K562 (cell line): ENCODE results near the gene UBE2V1. TPM values are rescaled to one million over a fixed set of nuclear protein-coding genes. Genes with fewer than 3 reads are reported as not detected.
A peak's percentile ranks its signal among the peaks of the same experiment; 100 is the strongest.

Experiments used
- CBX3 ChIP-seq, 2 experiments: IDR thresholded peaks; 1 replicate in 1 of 2; 2 replicates in 1 of 2; pipeline ENCODE4 v1.6.1; 2012; ENCODE audit warnings: inconsistent platforms in 2 of 2, low read length in 2 of 2, borderline replicate concordance in 1 of 2, control low read depth in 1 of 2
- EGR1 ChIP-seq: fragments of 450-650 bp; conservative IDR thresholded peaks from 2 replicates; pipeline ENCODE4 v1.6.1; 2017; ENCODE audit warnings: mild to moderate bottlenecking
- ETV1 ChIP-seq: fragments of 450-650 bp; conservative IDR thresholded peaks from 2 replicates; pipeline ENCODE4 v1.6.1; 2016; ENCODE audit warnings: missing genetic modification characterization, control low read depth, low read depth, missing compliant biosample characterization
- SOX6 ChIP-seq: fragments of 450-650 bp; IDR thresholded peaks from 2 replicates; pipeline ENCODE4 v1.6.1; 2014; ENCODE audit warnings: mild to moderate bottlenecking
- SRSF9 ChIP-seq: fragments of 200-400 bp; formaldehyde crosslinking; IDR thresholded peaks from 2 replicates; pipeline ENCODE4 v1.6.1; 2017; ENCODE audit warnings: low read depth, low read length, borderline replicate concordance
- TRIM24 ChIP-seq, 2 experiments: fragments of 450-650 bp; IDR thresholded peaks; 2 replicates each; pipeline ENCODE4 v1.6.1; 2016
- ZBTB7A ChIP-seq: IDR thresholded peaks from 2 replicates; pipeline ENCODE4 v1.6.1; 2011; ENCODE audit warnings: low read depth, mild to moderate bottlenecking, low read length, moderate library complexity, borderline replicate concordance; ENCODE audit not compliant: control insufficient read depth
- ZNF311 ChIP-seq: fragments of 250-450 bp; sonication (Bioruptor Pico); IDR thresholded peaks from 2 replicates; pipeline ENCODE4 v1.4.0; 2020; ENCODE audit warnings: mild to moderate bottlenecking, moderate library complexity
- ZNF584 ChIP-seq: fragments of 200-800 bp; sonication (Bioruptor generic); IDR thresholded peaks from 2 replicates; pipeline ENCODE4 v1.6.1; 2016; ENCODE audit warnings: low read depth, mild to moderate bottlenecking, missing genetic modification characterization, missing compliant biosample characterization
- ZNF668 ChIP-seq: fragments of 250-450 bp; sonication (Bioruptor Pico); IDR thresholded peaks from 2 replicates; pipeline ENCODE4 v1.8.0; 2022; ENCODE audit warnings: mild to moderate bottlenecking, inconsistent platforms
- polyA plus RNA-seq, 8 experiments: library from polyadenylated mRNA; depleted of rRNA in 4 of 8; stranded (reverse) in 5 of 8; unstranded in 3 of 8; fragments of >200 nt; fragmentation: Nextera tagmentation in 2 of 8; fragmentation: Illumina TruSeq in 1 of 8; extraction: Ambion mirVana in 2 of 8; extraction: Trizol in 1 of 8; gene quantifications; 2 replicates each; pipeline versions ENCODE4 v1.2.1 to v1.2.3, GENCODE V29; 2011 to 2014; ENCODE audit warnings: inconsistent platforms in 1 of 8, missing spikeins in 1 of 8
- total RNA-seq, 7 experiments: library from RNA; depleted of rRNA in 6 of 7; stranded (reverse); fragments of >200 nt in 6 of 7; fragmentation: Illumina TruSeq in 2 of 7; extraction: Trizol in 2 of 7; gene quantifications; 2 replicates each; pipeline versions ENCODE4 v1.2.1 to v1.2.3, GENCODE V29; 2011 to 2021; ENCODE audit warnings: low replicate concordance in 1 of 7
- TF ChIP-seq, protein P1 (sequence below): fragments of 450-650 bp; IDR thresholded peaks from 2 replicates; pipeline ENCODE4 v1.6.1; 2016; ENCODE audit warnings: mild to moderate bottlenecking, moderate library complexity
- TF ChIP-seq, protein P2 (sequence below), 3 experiments: fragments of 200-800 bp in 1 of 3; sonication (Bioruptor generic) in 1 of 3; sonication (generic) in 1 of 3; formaldehyde crosslinking in 1 of 3; IDR thresholded peaks; 2 replicates each; pipeline versions ENCODE4 v1.6.1 to v1.8.0; 2016 to 2022; ENCODE audit warnings: mild to moderate bottlenecking in 2 of 3, missing compliant biosample characterization in 2 of 3, missing genetic modification characterization in 2 of 3, missing genetic modification reagents in 1 of 3

UBE2V1 gene
- total and polyA plus RNA-seq, 9 of the 15 experiments (the other 6 are each of a cell fraction or from before 2014, with no cell fraction given), result 93.0 to 357 (median 119) TPM

DNA sequence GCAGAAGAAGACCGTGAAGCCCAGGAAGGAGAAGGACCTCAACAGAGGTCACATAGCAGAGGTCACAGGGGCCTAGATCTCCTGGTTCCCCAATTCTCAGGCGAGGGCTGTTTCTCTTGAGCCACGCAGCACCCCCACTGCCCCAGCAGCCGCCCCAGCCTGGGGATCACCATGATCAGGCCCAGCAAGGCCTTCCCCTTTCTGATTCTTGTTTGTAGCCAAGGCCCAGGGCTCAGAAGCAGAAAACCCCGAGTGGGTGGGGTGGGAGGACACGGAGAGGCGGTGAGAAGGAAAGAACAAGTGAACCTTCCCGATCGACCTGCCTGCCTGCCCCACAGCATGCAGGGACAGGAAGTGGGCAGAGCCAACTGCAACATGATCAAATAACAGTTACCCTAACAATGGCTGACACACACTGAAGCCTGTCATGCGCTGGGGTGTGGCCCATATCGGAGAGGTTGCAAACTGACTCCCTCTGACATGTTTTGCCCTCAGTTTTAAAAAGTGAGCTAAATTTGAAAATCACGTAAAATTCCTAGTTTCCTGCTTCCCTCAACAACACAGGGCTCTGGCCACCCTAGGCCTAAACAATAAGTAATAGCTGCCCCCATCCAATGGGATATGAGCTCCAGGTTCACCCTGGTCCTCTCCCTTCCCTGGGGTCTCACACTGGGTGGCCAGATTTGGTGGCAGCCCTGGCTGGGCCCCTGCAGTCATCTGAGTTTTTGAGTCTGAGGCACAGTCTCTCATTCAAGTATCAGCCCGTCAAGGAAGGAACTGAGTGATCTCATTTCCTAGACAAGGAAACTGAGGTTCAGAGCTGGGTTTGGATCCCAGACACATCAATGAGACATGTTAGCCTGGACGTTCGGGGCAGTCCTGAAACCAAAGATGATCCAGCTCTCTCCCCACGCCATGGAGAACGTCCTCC lies 34.0 kb upstream of the UBE2V1 start (continued):
- TF ChIP-seq, protein P1, sequence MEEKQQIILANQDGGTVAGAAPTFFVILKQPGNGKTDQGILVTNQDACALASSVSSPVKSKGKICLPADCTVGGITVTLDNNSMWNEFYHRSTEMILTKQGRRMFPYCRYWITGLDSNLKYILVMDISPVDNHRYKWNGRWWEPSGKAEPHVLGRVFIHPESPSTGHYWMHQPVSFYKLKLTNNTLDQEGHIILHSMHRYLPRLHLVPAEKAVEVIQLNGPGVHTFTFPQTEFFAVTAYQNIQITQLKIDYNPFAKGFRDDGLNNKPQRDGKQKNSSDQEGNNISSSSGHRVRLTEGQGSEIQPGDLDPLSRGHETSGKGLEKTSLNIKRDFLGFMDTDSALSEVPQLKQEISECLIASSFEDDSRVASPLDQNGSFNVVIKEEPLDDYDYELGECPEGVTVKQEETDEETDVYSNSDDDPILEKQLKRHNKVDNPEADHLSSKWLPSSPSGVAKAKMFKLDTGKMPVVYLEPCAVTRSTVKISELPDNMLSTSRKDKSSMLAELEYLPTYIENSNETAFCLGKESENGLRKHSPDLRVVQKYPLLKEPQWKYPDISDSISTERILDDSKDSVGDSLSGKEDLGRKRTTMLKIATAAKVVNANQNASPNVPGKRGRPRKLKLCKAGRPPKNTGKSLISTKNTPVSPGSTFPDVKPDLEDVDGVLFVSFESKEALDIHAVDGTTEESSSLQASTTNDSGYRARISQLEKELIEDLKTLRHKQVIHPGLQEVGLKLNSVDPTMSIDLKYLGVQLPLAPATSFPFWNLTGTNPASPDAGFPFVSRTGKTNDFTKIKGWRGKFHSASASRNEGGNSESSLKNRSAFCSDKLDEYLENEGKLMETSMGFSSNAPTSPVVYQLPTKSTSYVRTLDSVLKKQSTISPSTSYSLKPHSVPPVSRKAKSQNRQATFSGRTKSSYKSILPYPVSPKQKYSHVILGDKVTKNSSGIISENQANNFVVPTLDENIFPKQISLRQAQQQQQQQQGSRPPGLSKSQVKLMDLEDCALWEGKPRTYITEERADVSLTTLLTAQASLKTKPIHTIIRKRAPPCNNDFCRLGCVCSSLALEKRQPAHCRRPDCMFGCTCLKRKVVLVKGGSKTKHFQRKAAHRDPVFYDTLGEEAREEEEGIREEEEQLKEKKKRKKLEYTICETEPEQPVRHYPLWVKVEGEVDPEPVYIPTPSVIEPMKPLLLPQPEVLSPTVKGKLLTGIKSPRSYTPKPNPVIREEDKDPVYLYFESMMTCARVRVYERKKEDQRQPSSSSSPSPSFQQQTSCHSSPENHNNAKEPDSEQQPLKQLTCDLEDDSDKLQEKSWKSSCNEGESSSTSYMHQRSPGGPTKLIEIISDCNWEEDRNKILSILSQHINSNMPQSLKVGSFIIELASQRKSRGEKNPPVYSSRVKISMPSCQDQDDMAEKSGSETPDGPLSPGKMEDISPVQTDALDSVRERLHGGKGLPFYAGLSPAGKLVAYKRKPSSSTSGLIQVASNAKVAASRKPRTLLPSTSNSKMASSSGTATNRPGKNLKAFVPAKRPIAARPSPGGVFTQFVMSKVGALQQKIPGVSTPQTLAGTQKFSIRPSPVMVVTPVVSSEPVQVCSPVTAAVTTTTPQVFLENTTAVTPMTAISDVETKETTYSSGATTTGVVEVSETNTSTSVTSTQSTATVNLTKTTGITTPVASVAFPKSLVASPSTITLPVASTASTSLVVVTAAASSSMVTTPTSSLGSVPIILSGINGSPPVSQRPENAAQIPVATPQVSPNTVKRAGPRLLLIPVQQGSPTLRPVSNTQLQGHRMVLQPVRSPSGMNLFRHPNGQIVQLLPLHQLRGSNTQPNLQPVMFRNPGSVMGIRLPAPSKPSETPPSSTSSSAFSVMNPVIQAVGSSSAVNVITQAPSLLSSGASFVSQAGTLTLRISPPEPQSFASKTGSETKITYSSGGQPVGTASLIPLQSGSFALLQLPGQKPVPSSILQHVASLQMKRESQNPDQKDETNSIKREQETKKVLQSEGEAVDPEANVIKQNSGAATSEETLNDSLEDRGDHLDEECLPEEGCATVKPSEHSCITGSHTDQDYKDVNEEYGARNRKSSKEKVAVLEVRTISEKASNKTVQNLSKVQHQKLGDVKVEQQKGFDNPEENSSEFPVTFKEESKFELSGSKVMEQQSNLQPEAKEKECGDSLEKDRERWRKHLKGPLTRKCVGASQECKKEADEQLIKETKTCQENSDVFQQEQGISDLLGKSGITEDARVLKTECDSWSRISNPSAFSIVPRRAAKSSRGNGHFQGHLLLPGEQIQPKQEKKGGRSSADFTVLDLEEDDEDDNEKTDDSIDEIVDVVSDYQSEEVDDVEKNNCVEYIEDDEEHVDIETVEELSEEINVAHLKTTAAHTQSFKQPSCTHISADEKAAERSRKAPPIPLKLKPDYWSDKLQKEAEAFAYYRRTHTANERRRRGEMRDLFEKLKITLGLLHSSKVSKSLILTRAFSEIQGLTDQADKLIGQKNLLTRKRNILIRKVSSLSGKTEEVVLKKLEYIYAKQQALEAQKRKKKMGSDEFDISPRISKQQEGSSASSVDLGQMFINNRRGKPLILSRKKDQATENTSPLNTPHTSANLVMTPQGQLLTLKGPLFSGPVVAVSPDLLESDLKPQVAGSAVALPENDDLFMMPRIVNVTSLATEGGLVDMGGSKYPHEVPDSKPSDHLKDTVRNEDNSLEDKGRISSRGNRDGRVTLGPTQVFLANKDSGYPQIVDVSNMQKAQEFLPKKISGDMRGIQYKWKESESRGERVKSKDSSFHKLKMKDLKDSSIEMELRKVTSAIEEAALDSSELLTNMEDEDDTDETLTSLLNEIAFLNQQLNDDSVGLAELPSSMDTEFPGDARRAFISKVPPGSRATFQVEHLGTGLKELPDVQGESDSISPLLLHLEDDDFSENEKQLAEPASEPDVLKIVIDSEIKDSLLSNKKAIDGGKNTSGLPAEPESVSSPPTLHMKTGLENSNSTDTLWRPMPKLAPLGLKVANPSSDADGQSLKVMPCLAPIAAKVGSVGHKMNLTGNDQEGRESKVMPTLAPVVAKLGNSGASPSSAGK, result peak; percentile 49; the same call in 1 of the 2 replicates
- TF ChIP-seq ZNF668 (CRISPR knock-in tag), result no peak
- TF ChIP-seq SOX6, result peak; percentile 42; the same call in 1 of the 2 replicates
- no peak for TF ChIP-seq ZBTB7A
- TF ChIP-seq TRIM24 (IDR thresholded peaks at IDR 0.05), result peak in 1 of 2 experiments; percentile 13; a peak in 1 of 4 replicates
- TF ChIP-seq SRSF9, result no peak
- TF ChIP-seq CBX3 (IDR thresholded peaks at IDR 0.05; ENCODE audit: borderline replicate concordance in 1 of 2, low read length in 2 of 2), result no peak; a peak in 1 of 3 replicates
- peak; percentile 44; the same call in 1 of the 2 replicates for TF ChIP-seq ZNF311 (CRISPR knock-in tag)
- TF ChIP-seq ZNF584 (CRISPR knock-in tag), result peak; percentile 93
- TF ChIP-seq, protein P2, sequence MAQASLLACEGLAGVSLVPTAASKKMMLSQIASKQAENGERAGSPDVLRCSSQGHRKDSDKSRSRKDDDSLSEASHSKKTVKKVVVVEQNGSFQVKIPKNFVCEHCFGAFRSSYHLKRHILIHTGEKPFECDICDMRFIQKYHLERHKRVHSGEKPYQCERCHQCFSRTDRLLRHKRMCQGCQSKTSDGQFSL (CRISPR knock-in tag; IDR thresholded peaks at IDR 0.05), result peak; percentile 76
- TF ChIP-seq, protein P2 (tag; IDR thresholded peaks at IDR 0.05), result no peak
- TF ChIP-seq EGR1, result 0 out of 2 replicates have a peak, but pooled peaks have one; percentile 13
- peak; percentile 71 for TF ChIP-seq ETV1
